Endodermal cell (in vitro differentiated cells): ENCODE measurements around the gene CDC42EP2. TPM values are rescaled to one million over a fixed set of nuclear protein-coding genes. Genes with fewer than 3 reads are reported as not detected.

Experiments
- DNase-seq: peaks from one replicate; pipeline ENCODE4 v3.0.0-alpha.2; 2017
- H3K27ac ChIP-seq: 2 replicates; pipeline ENCODE4 v1.5.1; 2013; ENCODE audit warnings: mild to moderate bottlenecking, low read depth, low read length, moderate library complexity
- H3K27me3 ChIP-seq: 2 replicates; pipeline ENCODE4 v1.6.1; 2013; ENCODE audit warnings: mild to moderate bottlenecking, low read length, moderate library complexity; ENCODE audit not compliant: insufficient read depth, control insufficient read depth, poor library complexity, severe bottlenecking
- H3K36me3 ChIP-seq: 2 replicates; pipeline ENCODE4 v1.7.0; 2013; ENCODE audit warnings: mild to moderate bottlenecking, low read length, moderate library complexity; ENCODE audit not compliant: control insufficient read depth, insufficient read depth
- H3K4me1 ChIP-seq: one replicate; pipeline ENCODE4 v1.7.0; 2013; ENCODE audit warnings: low read length; ENCODE audit not compliant: control insufficient read depth, insufficient read depth
- H3K4me3 ChIP-seq: 2 replicates; pipeline ENCODE4 v1.5.1; 2013; ENCODE audit warnings: mild to moderate bottlenecking, low read length, moderate library complexity
- H3K9ac ChIP-seq: 2 replicates; pipeline ENCODE4 v1.6.1; 2013; ENCODE audit warnings: mild to moderate bottlenecking, low read length, moderate library complexity; ENCODE audit not compliant: poor library complexity, severe bottlenecking; ENCODE audit errors: extremely low read depth
- H3K9me3 ChIP-seq: 2 replicates; pipeline ENCODE4 v1.6.1; 2013; ENCODE audit warnings: mild to moderate bottlenecking, low read length, moderate library complexity; ENCODE audit not compliant: control insufficient read depth
- H3K27ac Mint-ChIP-seq: 2 replicates; pipeline ENCODE4 v1.8.0; 2020; ENCODE audit warnings: mixed read lengths
- H3K27me3 Mint-ChIP-seq: 2 replicates; pipeline ENCODE4 v1.8.0; 2021; ENCODE audit warnings: mild to moderate bottlenecking, mixed read lengths; ENCODE audit not compliant: insufficient read depth
- H3K36me3 Mint-ChIP-seq: 2 replicates; pipeline ENCODE4 v1.8.0; 2020; ENCODE audit warnings: low read depth, mixed read lengths
- H3K4me1 Mint-ChIP-seq: 2 replicates; pipeline ENCODE4 v1.8.0; 2020; ENCODE audit warnings: mixed read lengths
- H3K4me3 Mint-ChIP-seq: 2 replicates; pipeline ENCODE4 v1.8.0; 2020; ENCODE audit warnings: mild to moderate bottlenecking, moderate library complexity, mixed read lengths
- H3K9me3 Mint-ChIP-seq: 2 replicates; pipeline ENCODE4 v1.8.0; 2020; ENCODE audit warnings: mild to moderate bottlenecking, mixed read lengths
- WGBS, 2 experiments: methylation state at CpG; one replicate each; pipeline versions ENCODE4 v1.1.5 to v1.1.7; 2013; ENCODE audit warnings: missing lambda C conversion rate in 2 of 2, mixed read lengths in 1 of 2; ENCODE audit not compliant: insufficient coverage in 1 of 2, insufficient read length in 1 of 2; 5-methylcytosine and 5-hydroxymethylcytosine counted together
- total RNA-seq, 2 donors: library from RNA; stranded (reverse); fragmentation: NEBNext Ultra II Directional in 1 of 2; extraction: Animal tissue kit (Norgen Biotek cat#: 25700) in 1 of 2; gene quantifications; 2 replicates in 1 of 2; 3 replicates in 1 of 2; pipeline ENCODE4 v1.2.1, GENCODE V29; 2021
- TF ChIP-seq, protein P1 (sequence below): fragments of 200-600 bp; sonication (generic); conservative IDR thresholded peaks from 2 replicates; pipeline ENCODE4 v1.5.0; 2021; ENCODE audit warnings: antibody characterized with exemption, mild to moderate bottlenecking

CDC42EP2 gene
- total RNA-seq, 2 donors from 2014 or later = 5.9 to 6.9 TPM

DNA sequence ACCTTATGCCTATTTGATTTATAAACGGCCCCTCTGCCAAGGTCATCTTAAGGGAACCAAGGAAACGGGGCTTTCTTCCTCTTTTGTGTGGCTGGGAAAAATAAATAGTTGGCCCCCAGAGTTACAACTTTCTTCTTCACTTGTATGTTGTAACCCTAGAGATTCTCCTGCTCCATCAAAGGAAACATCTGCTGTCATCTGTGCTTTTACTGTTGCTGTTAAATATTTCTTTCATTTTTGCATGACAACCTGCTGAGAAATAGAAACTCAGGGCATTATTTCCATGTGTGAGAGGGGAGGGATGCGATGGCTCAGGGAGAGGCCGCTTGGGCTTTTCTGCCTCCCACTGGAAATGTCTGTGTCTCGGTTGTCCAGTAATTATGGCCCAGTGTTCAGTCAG lies 21.8 kb upstream of the CDC42EP2 start:
- DNase-seq = no peak
- peaks cover 81% of the 10 kb centered on the region for H3K36me3 ChIP-seq
- H3K27ac ChIP-seq = no peak overlapping the region
- no peaks in the 10 kb centered on the region for H3K27me3 Mint-ChIP-seq
- 91 to 95% methylated on average over 3 to 5 of the region's 5 CpGs for WGBS, 2 experiments
- no peak overlapping the region for H3K9ac ChIP-seq
- no peaks in the 10 kb centered on the region for H3K9me3 ChIP-seq
- no peaks in the 10 kb centered on the region for H3K4me1 ChIP-seq
- no peaks in the 10 kb centered on the region for H3K27me3 ChIP-seq
- H3K4me1 Mint-ChIP-seq = no peaks in the 10 kb centered on the region
- H3K36me3 Mint-ChIP-seq = peaks cover 73% of the 10 kb centered on the region
- H3K27ac Mint-ChIP-seq = no peak overlapping the region
- no peak overlapping the region for H3K4me3 ChIP-seq
- H3K9me3 Mint-ChIP-seq = no peaks in the 10 kb centered on the region
- H3K4me3 Mint-ChIP-seq = no peak overlapping the region
- TF ChIP-seq, protein P1, sequence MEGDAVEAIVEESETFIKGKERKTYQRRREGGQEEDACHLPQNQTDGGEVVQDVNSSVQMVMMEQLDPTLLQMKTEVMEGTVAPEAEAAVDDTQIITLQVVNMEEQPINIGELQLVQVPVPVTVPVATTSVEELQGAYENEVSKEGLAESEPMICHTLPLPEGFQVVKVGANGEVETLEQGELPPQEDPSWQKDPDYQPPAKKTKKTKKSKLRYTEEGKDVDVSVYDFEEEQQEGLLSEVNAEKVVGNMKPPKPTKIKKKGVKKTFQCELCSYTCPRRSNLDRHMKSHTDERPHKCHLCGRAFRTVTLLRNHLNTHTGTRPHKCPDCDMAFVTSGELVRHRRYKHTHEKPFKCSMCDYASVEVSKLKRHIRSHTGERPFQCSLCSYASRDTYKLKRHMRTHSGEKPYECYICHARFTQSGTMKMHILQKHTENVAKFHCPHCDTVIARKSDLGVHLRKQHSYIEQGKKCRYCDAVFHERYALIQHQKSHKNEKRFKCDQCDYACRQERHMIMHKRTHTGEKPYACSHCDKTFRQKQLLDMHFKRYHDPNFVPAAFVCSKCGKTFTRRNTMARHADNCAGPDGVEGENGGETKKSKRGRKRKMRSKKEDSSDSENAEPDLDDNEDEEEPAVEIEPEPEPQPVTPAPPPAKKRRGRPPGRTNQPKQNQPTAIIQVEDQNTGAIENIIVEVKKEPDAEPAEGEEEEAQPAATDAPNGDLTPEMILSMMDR = no peak

DNA sequence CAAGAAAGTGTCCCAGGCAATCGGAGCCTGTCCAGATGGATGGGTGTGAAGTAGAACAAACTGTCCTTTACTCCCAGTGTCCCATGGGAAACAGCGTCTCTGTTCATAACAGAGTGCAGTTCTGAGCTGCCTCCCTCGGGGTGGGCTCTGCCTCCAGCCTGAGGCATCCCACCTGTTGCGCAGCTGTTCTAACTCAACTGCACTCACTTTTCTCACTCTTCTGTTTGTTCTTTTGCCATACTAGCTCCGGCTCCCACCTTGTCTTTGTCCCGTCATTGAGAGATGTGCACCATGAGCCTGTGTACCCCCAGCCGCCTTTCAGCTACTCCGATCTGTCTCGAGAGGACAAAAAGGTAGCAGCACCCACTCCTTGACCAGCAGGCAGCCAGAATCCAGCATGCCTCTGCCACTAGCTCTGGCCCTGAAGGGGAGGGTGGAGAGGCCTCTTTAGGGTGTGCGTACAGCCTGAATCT lies 20.7 kb upstream of the CDC42EP2 start:
- Mint-ChIP-seq H3K27ac (peak overlapping the region; percentile 18), H3K4me1 (no peaks in the 10 kb centered on the region), H3K27me3 (no peaks in the 10 kb centered on the region), H3K9me3 (no peaks in the 10 kb centered on the region), H3K4me3 (no peak overlapping the region), H3K36me3 (peaks cover 70% of the 10 kb centered on the region)
- no peaks in the 10 kb centered on the region for H3K4me1 ChIP-seq
- H3K9ac ChIP-seq = no peak overlapping the region
- no peak for DNase-seq
- WGBS, 2 experiments = 95 to 97% methylated on average over 6 to 10 of the region's 10 CpGs
- TF ChIP-seq, protein P1 = no peak
- no peak overlapping the region for H3K4me3 ChIP-seq
- peak overlapping the region; percentile 38 for H3K27ac ChIP-seq
- no peaks in the 10 kb centered on the region for H3K9me3 ChIP-seq
- peaks cover 71% of the 10 kb centered on the region for H3K36me3 ChIP-seq
- H3K27me3 ChIP-seq = no peaks in the 10 kb centered on the region

DNA sequence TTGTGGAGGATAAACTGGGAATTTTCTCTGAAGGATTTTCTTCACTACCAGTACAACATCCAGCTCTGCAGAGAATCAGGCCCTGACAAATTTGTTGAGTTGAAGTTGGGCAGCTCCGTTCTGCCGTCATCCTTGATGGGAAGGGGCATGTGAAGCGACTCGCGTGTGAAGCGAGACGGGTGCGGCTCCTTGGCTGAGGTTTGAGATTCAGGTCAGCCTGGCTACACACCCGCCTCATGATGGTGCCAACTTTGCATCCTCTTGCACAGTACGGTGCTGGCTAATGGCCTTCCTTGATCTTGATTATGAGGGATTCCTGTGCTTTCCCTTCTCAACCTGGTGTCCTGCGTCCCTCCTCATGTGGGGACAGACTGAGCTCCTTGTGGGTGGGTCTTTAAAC lies 19.7 kb upstream of the CDC42EP2 start:
- no peaks in the 10 kb centered on the region for H3K27me3 ChIP-seq
- Mint-ChIP-seq H3K4me3 (no peak overlapping the region), H3K27ac (no peak overlapping the region), H3K27me3 (no peaks in the 10 kb centered on the region), H3K9me3 (no peaks in the 10 kb centered on the region), H3K36me3 (peaks cover 65% of the 10 kb centered on the region), H3K4me1 (no peaks in the 10 kb centered on the region)
- TF ChIP-seq, protein P1 = no peak
- peaks cover 61% of the 10 kb centered on the region for H3K36me3 ChIP-seq
- no peaks in the 10 kb centered on the region for H3K9me3 ChIP-seq
- no peak overlapping the region for H3K4me3 ChIP-seq
- no peak overlapping the region for H3K27ac ChIP-seq
- H3K4me1 ChIP-seq = no peaks in the 10 kb centered on the region
- H3K9ac ChIP-seq = no peak overlapping the region
- WGBS, 2 experiments = 95 to 97% methylated on average over 11 of the region's 11 CpGs
- DNase-seq = no peak
